Measurements from ENCODE around the gene CNTNAP5. TPM values are rescaled to one million over a fixed set of nuclear protein-coding genes. Genes with fewer than 3 reads are reported as not detected.
"Not testable (repeated sequence)": the region's sequence is repeated elsewhere in the genome, so short reads cannot be mapped to it uniquely, and the experiment has no call there.

The CNTNAP5 gene
- total RNA-seq, 1 donor from 2014 or later, result 0.56 TPM

DNA sequence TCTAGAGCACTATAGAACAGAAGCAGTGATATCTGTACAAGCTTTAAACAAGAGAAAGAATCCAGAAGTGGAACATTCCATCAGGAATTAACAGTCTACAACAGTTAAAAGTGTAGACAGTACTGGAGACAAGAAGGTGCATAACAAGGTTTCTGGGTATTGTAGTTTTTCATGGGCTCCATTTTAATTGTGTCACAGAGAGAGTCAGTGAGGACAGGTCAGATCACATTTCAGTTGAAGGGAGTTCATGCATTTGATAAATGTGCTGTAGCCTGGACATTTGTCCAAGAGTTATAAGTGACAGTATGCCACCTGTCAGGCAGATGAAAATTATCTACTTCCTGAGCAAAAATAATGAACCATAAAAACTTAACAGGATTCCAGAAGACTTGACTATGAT lies 328.6 kb downstream of the CNTNAP5 start:
- Mint-ChIP-seq H3K36me3 (ENCODE audit: low read depth) (no peaks in the 10 kb centered on the region), H3K9me3 (no peaks in the 10 kb centered on the region), H3K27ac (ENCODE audit: unreplicated experiment) (no peak overlapping the region), H3K27me3 (ENCODE audit: low read depth) (no peaks in the 10 kb centered on the region), H3K4me3 (no peak overlapping the region), H3K4me1 (peaks cover 10% of the 10 kb centered on the region)
- no peak for DNase-seq (ENCODE audit: low read depth, low spot score)
- TF ChIP-seq, protein P1, sequence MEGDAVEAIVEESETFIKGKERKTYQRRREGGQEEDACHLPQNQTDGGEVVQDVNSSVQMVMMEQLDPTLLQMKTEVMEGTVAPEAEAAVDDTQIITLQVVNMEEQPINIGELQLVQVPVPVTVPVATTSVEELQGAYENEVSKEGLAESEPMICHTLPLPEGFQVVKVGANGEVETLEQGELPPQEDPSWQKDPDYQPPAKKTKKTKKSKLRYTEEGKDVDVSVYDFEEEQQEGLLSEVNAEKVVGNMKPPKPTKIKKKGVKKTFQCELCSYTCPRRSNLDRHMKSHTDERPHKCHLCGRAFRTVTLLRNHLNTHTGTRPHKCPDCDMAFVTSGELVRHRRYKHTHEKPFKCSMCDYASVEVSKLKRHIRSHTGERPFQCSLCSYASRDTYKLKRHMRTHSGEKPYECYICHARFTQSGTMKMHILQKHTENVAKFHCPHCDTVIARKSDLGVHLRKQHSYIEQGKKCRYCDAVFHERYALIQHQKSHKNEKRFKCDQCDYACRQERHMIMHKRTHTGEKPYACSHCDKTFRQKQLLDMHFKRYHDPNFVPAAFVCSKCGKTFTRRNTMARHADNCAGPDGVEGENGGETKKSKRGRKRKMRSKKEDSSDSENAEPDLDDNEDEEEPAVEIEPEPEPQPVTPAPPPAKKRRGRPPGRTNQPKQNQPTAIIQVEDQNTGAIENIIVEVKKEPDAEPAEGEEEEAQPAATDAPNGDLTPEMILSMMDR (conservative IDR thresholded peaks at IDR 0.05), result no peak

DNA sequence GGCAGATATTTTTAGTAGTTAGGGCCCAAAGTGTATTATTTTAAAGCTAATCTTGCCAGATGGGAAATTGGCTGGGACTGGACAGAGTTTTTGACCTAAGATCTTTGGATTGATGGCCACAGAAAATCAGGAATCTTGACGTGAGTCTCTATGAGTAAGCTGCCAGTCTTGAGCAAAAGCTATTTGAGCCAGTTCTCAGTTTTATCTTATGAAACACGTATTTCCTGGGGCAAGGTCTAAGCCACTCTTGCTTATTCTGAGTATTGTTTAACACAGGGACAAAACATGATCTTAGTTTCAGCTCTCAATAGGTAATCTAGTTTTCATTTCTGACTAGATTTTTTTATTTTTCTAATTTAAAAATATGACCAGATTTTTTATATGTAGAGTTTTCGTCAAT lies 329.4 kb downstream of the CNTNAP5 start:
- Mint-ChIP-seq H3K4me1 (peaks cover 10% of the 10 kb centered on the region), H3K27ac (ENCODE audit: unreplicated experiment) (no peak overlapping the region), H3K4me3 (no peak overlapping the region), H3K9me3 (no peaks in the 10 kb centered on the region), H3K27me3 (ENCODE audit: low read depth) (no peaks in the 10 kb centered on the region), H3K36me3 (ENCODE audit: low read depth) (no peaks in the 10 kb centered on the region)
- no peak for DNase-seq (ENCODE audit: low read depth, low spot score)
- TF ChIP-seq, protein P1 (conservative IDR thresholded peaks at IDR 0.05), result no peak

DNA sequence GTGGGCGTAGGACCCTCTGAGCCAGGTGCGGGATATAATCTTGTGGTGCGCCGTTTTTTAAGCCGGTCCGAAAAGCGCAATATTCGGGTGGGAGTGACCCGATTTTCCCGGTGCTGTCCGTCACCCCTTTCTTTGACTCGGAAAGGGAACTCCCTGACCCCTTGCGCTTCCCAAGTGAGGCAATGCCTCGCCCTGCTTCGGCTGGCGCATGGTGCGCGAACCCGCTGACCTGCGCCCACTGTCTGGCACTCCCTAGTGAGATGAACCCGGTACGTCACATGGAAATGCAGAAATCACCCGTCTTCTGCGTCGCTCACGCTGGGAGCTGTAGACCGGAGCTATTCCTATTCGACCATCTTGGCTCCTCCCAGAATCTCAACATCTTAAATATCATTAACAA lies 336.9 kb downstream of the CNTNAP5 start:
- not testable (repeated sequence) for DNase-seq (ENCODE audit: low read depth, low spot score); H3K9me3 Mint-ChIP-seq; H3K27me3 Mint-ChIP-seq (ENCODE audit: low read depth); H3K27ac Mint-ChIP-seq (ENCODE audit: unreplicated experiment); H3K4me1 Mint-ChIP-seq; H3K36me3 Mint-ChIP-seq (ENCODE audit: low read depth); H3K4me3 Mint-ChIP-seq

DNA sequence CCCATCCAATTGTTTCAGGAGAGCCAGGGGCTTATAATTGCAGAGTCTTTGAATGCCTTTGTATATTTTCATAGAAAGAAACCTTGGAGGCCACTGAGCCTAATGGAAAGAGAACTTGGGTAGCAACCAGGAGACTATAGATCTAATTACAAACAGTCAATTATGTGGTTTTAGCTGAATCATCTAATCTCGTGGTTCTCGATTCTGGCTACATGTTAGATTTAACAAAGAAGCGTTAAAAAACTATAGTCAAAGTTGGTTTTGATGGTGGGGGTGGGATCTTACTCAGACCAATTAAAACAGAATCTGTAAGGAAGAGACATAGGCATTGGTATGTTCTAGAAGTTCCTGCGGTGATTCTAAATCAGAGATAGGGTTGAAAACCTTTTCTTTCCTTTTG lies 344.1 kb downstream of the CNTNAP5 start:
- Mint-ChIP-seq H3K4me1 (no peaks in the 10 kb centered on the region), H3K27ac (ENCODE audit: unreplicated experiment) (no peak overlapping the region), H3K9me3 (no peaks in the 10 kb centered on the region), H3K36me3 (ENCODE audit: low read depth) (no peaks in the 10 kb centered on the region), H3K27me3 (ENCODE audit: low read depth) (no peaks in the 10 kb centered on the region), H3K4me3 (no peak overlapping the region)
- TF ChIP-seq, protein P1 (conservative IDR thresholded peaks at IDR 0.05), result no peak
- DNase-seq (ENCODE audit: low read depth, low spot score), result no peak

DNA sequence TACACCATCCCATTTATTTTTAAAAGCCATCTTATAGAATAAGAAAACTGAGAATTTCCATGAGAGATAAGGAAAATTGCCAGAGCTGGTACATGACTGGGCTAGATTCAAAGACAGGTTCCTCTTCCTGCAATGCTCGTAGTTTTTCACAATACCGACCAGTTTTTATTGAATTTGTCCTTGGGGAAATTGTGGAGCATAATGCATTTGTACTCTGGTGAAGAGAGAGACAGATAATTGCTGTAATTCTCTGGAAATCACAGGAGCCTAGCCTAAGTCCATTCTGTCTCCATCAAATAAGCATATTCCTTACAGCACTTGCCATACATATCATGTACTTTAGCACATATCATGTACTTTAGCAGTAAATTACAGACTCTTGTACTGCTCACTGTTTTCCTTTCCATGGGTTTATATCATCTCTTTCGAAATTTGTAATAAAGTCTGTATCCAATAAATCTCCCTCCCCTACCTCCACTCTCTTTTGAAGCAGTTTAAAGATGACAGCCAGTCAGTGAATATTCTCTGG lies 355.2 kb downstream of the CNTNAP5 start:
- Mint-ChIP-seq H3K27me3 (ENCODE audit: low read depth) (no peaks in the 10 kb centered on the region), H3K36me3 (ENCODE audit: low read depth) (no peaks in the 10 kb centered on the region), H3K9me3 (no peaks in the 10 kb centered on the region), H3K27ac (ENCODE audit: unreplicated experiment) (no peak overlapping the region), H3K4me1 (no peaks in the 10 kb centered on the region), H3K4me3 (no peak overlapping the region)
- no peak for DNase-seq (ENCODE audit: low read depth, low spot score)
- TF ChIP-seq, protein P1 (conservative IDR thresholded peaks at IDR 0.05), result no peak

DNA sequence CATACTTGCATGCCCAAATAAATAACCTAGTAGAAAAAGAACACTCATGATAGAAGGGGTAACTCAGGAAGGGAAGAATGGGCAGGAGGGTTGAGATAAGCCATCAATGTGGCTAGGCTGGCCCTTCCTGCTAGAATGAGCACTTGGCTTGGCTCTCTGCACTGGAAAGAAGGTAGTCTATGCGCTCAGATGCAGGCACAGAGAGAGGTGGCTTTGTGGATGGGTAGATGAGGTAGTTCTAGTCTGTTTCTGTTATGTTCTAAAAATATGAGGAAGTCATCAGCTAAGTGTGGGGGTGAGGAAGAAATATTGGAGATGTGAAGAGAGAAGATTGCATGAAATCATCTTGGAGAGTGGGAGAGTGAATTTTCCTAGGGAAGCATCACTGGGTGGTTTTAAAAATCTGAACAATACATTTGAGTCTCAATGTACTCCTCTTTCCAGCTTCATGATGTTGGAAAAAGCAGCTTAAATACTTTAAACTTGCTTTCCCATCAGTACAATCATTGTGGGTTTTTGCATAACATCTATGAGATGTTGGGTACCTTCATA lies 357.1 kb downstream of the CNTNAP5 start:
- H3K27ac Mint-ChIP-seq (ENCODE audit: unreplicated experiment), result no peak overlapping the region
- no peaks in the 10 kb centered on the region for H3K36me3 Mint-ChIP-seq (ENCODE audit: low read depth)
- peaks cover 3% of the 10 kb centered on the region for H3K27me3 Mint-ChIP-seq (ENCODE audit: low read depth)
- H3K9me3 Mint-ChIP-seq, result no peaks in the 10 kb centered on the region
- DNase-seq (ENCODE audit: low read depth, low spot score), result no peak
- H3K4me1 Mint-ChIP-seq, result no peaks in the 10 kb centered on the region
- TF ChIP-seq, protein P1 (conservative IDR thresholded peaks at IDR 0.05), result no peak
- H3K4me3 Mint-ChIP-seq, result no peak overlapping the region
